Adrenal gland (tissue), 5 donors: ENCODE data around the gene ATG4A.

ENCODE experiments used
- CTCF ChIP-seq, 6 experiments: fragments of 450-650 bp in 4 of 6; fragments of 200-600 bp in 2 of 6; sonication (generic) in 1 of 6; IDR thresholded peaks; 1 replicate in 5 of 6; 2 replicates in 1 of 6; pipeline versions ENCODE4 v1.5.1 to v1.8.0; 2016 to 2021; ENCODE audit warnings: antibody characterized with exemption in 6 of 6, mild to moderate bottlenecking in 2 of 6, moderate library complexity in 1 of 6
- POLR2A ChIP-seq, 2 donors: fragments of 450-650 bp; IDR thresholded peaks; one replicate each; pipeline ENCODE4 v1.6.1; 2017; ENCODE audit warnings: antibody characterized with exemption in 2 of 2, mild to moderate bottlenecking in 2 of 2, moderate library complexity in 1 of 2
- donor health status: DM: no; HTN: no; CAD: no.

GRCh38 chrX:108198420-108198819 lies 106.8 kb downstream of the ATG4A start:
- TF ChIP-seq CTCF (IDR thresholded peaks at IDR 0.05): no peak
- TF ChIP-seq POLR2A (IDR thresholded peaks at IDR 0.05): no peak
